Measurements from ENCODE around the gene LEKR1.

Gene LEKR1

DNA sequence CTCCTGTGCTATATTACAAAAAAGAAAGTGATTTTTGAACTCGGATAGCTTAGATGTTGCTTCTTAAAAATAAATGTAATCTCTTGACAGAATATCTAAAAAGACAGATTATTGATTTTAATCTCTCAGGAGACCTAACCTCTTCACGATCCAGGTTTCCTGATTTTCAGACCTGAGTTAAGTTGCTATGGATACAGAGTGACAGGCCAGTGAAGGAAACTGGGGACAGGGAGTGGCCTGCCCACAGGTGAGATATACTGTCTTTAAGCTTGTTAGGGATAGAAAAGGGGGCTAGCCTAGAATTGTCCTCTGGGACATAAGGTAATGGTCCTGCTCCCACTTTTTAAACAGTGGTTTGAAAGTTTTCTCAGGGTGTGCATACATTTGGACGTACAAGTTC lies 260.6 kb downstream of the LEKR1 start:
- Histone ChIP-seq H3K4me1 (ENCODE audit: control insufficient read depth, insufficient read depth, low read length) (no peaks in the 10 kb centered on the region), H3K27ac (ENCODE audit: low read length) (no peak overlapping the region), H3K4me3 (ENCODE audit: low read length) (no peak overlapping the region), H3K9me3 (ENCODE audit: control insufficient read depth, insufficient read depth, low read length) (no peaks in the 10 kb centered on the region), H3K27me3 (ENCODE audit: control insufficient read depth, insufficient read depth, low read length) (no peaks in the 10 kb centered on the region), H3K36me3 (ENCODE audit: control insufficient read depth, insufficient read depth, low read length) (no peaks in the 10 kb centered on the region)
- no CpG with 5 or more reads among the region's 3 CpGs for WGBS (ENCODE audit: insufficient coverage, insufficient read length)
- no peak for DNase-seq (ENCODE audit: low read depth, low spot score)

DNA sequence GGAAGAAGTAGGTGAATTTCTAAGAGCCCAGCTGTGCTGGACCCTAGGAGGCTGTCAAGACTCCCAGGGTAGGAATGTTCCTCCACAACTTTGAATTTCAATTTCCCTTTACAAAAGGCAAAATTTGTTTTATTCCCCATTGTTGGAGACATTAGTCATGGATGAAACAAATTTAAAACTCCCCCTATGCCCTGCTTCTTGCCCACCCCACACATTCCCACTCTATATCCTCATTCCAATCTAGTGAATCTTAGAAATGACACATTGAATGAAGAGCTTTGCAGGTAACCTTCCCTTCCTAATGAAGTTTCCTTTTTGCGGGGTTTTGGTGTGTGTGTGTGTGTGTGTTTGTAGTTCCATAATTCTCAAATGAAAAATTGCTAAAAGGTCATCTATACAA lies 261.2 kb downstream of the LEKR1 start:
- Histone ChIP-seq H3K4me1 (ENCODE audit: control insufficient read depth, insufficient read depth, low read length) (no peaks in the 10 kb centered on the region), H3K27me3 (ENCODE audit: control insufficient read depth, insufficient read depth, low read length) (no peaks in the 10 kb centered on the region), H3K27ac (ENCODE audit: low read length) (no peak overlapping the region), H3K9me3 (ENCODE audit: control insufficient read depth, insufficient read depth, low read length) (no peaks in the 10 kb centered on the region), H3K4me3 (ENCODE audit: low read length) (no peak overlapping the region), H3K36me3 (ENCODE audit: control insufficient read depth, insufficient read depth, low read length) (no peaks in the 10 kb centered on the region)
- DNase-seq (ENCODE audit: low read depth, low spot score), result no peak
- WGBS (ENCODE audit: insufficient coverage, insufficient read length), result no CpG with 5 or more reads among the region's 1 CpG

DNA sequence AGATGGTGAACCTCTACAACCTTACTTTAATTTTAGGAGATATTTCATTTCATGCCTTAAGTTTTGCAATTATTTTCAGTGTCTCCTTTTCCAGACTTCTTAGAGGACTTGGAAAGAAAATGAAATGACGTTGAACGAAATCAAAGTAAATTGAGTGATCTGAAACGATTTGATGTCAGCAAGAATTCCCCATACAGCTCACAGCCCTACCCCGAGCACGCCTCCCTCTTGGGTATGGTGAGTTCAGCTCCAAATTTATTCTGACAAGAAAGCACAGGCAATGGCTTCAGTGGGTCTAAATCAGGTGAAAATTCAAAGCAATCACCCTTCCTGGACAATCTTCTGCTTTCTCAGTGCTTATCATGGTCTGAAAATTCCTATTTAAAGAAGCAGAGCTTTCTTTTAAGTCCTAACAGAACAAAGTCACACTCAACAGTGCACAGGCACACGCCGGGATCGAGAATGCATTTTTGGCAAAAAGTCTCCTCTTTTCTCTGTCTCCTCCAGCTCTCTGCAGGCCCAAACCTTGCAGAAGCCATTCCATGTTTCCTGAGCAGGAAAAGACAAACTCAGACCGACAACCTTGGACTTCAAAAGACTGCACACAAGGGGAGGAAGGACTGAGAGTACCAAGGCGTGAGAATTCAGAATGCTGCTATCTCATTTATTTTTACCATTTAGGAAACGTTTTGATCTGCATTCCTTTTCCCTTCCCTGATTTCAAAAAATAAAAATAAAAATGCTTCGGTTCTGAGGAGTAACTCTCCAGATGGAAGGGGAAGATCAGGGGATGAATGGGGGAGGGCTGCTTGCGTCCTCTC lies 261.8 kb downstream of the LEKR1 start:
- peak overlapping the region; percentile 43; the same call in 1 of the 2 replicates for H3K4me3 ChIP-seq (ENCODE audit: low read length)
- H3K36me3 ChIP-seq (ENCODE audit: control insufficient read depth, insufficient read depth, low read length), result no peaks in the 10 kb centered on the region
- no peak overlapping the region for H3K27ac ChIP-seq (ENCODE audit: low read length)
- peaks cover 1% of the 10 kb centered on the region; the same call in 1 of the 2 replicates for H3K4me1 ChIP-seq (ENCODE audit: control insufficient read depth, insufficient read depth, low read length)
- no peak for DNase-seq (ENCODE audit: low read depth, low spot score)
- no peaks in the 10 kb centered on the region for H3K9me3 ChIP-seq (ENCODE audit: control insufficient read depth, insufficient read depth, low read length)
- no peaks in the 10 kb centered on the region for H3K27me3 ChIP-seq (ENCODE audit: control insufficient read depth, insufficient read depth, low read length)
- no CpG with 5 or more reads among the region's 13 CpGs for WGBS (ENCODE audit: insufficient coverage, insufficient read length)

DNA sequence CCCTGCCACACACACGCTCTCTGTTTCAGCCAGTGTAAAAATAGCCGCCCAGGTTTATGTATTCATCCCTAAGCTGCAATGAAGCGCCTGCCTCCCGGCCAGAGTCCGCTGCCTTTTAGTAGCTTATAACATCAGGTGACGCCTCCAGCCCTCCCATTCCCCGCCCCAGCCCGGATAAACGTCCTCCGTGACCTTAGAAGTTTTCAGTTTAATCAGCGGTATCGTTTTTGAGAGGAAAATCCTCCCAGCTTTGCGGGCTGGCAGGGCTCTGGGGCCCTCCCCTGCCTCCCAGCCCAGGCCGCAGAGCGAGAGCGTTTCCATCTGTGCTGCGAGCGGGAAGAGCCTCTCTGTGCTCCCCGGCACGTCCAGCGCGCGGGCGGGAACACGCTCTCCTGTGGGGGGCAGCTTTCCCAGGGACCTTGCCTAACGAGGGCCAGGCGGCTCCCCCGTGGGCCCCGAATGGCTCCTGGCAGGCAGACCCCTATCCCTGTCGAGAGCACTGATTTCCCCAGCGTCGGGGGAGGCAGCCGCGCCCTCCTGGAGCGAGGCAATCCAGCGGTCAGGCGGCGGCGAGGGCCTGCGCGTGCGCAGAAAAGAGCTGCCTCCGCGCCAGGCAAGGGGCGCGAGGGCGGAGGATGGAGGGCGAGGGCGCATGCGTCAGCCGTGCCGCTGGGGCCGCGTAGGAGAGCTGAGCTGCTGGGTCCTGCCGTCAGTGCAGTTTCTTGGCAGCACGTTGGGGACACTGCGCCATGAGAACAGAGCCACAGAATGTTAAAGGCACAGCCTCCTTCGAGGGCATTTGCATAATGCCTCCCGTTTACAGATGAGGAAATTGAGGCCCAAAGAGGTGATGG lies 262.7 kb downstream of the LEKR1 start:
- WGBS (ENCODE audit: insufficient coverage, insufficient read length), result no CpG with 5 or more reads among the region's 59 CpGs
- DNase-seq (ENCODE audit: low read depth, low spot score), result peak; percentile 82

DNA sequence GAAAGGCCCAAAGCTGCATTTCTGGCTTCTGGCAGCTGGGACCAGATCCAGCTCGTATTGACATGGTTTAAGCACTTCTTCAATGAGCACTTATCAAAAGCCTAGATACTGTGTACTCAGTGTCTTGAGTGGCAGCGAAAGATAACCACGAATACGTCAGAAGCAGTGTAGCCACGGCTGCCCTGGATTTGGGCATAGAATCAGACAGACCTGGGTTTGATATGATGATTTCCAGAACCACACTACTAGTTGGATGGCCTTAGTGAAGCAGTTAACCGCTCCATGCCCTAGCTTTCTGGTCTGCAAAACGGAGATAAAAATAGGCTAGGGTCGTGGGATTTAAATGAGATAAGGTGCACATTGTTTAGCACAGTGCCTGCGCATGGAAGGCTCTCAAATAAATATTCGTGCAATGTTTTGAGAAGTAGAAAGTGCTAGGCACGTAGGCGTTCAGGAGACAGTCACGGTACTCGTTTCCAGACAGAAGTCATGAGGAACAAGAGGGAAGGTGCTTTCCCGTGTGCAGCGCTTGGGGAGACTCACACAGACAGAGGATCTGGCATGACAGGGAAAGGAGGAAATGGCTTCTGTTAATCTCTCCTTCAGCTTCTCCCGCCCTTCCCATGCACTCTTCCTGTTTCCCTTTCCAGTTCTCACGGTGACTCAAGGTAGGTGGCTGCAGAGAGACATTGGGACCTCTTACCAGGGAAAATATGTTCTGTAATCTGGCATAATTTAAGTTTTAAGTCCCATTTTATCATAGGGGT lies 263.5 kb downstream of the LEKR1 start:
- Histone ChIP-seq H3K9me3 (ENCODE audit: control insufficient read depth, insufficient read depth, low read length) (no peaks in the 10 kb centered on the region), H3K4me3 (ENCODE audit: low read length) (no peak overlapping the region), H3K36me3 (ENCODE audit: control insufficient read depth, insufficient read depth, low read length) (no peaks in the 10 kb centered on the region), H3K4me1 (ENCODE audit: control insufficient read depth, insufficient read depth, low read length) (peaks cover 1% of the 10 kb centered on the region; the same call in 1 of the 2 replicates), H3K27ac (ENCODE audit: low read length) (no peak overlapping the region), H3K27me3 (ENCODE audit: control insufficient read depth, insufficient read depth, low read length) (no peaks in the 10 kb centered on the region)
- WGBS (ENCODE audit: insufficient coverage, insufficient read length), result no CpG with 5 or more reads among the region's 18 CpGs
- DNase-seq (ENCODE audit: low read depth, low spot score), result no peak

More for the DNA sequence above, 262.7 kb downstream of the LEKR1 start:
- H3K36me3 ChIP-seq (ENCODE audit: control insufficient read depth, insufficient read depth, low read length), result no peaks in the 10 kb centered on the region
- no peaks in the 10 kb centered on the region for H3K9me3 ChIP-seq (ENCODE audit: control insufficient read depth, insufficient read depth, low read length)
- no peaks in the 10 kb centered on the region for H3K27me3 ChIP-seq (ENCODE audit: control insufficient read depth, insufficient read depth, low read length)
- peaks cover 1% of the 10 kb centered on the region; the same call in 1 of the 2 replicates for H3K4me1 ChIP-seq (ENCODE audit: control insufficient read depth, insufficient read depth, low read length)
- H3K4me3 ChIP-seq (ENCODE audit: low read length), result peak overlapping the region; percentile 43; the same call in 1 of the 2 replicates
- no peak overlapping the region for H3K27ac ChIP-seq (ENCODE audit: low read length)

DNA sequence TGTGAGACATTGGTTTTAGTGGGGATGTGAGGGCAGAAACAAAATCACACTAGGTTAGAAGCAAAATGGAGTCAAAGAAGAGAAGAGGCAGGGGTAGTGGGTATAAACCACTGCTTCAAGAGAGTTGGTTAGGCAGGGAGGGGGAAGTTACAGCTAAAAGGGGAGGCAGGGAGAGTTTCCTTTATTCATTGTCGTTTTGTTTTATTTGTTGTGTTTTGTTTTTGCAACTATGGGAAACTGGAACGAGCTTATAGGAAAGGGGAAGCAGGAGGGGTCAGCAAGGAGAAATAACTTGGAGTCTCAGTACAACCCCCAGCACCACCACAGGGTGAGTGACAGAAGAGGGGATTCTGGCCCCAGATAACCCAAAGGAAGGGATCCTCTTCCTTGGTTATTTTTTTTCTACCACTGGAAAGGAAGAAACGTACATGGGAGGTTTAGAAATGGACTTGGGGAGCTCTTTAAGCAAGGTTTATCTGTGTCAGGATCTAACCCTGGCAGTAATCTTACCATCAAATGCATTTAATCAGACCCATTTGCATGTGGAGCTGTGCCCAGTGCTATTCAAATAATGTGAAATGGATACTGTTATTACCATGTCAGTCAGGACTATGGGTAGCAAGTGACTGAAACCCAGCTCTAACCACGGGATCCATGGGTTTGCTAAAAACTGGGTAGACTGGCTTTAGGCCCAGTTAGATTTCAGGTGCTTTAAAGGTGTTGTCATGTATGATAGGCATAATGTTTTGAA lies 265.1 kb downstream of the LEKR1 start:
- Histone ChIP-seq H3K27me3 (ENCODE audit: control insufficient read depth, insufficient read depth, low read length) (no peaks in the 10 kb centered on the region), H3K4me1 (ENCODE audit: control insufficient read depth, insufficient read depth, low read length) (peaks cover 1% of the 10 kb centered on the region; the same call in 1 of the 2 replicates), H3K36me3 (ENCODE audit: control insufficient read depth, insufficient read depth, low read length) (no peaks in the 10 kb centered on the region), H3K4me3 (ENCODE audit: low read length) (no peak overlapping the region), H3K27ac (ENCODE audit: low read length) (no peak overlapping the region), H3K9me3 (ENCODE audit: control insufficient read depth, insufficient read depth, low read length) (no peaks in the 10 kb centered on the region)
- no CpG with 5 or more reads among the region's 4 CpGs for WGBS (ENCODE audit: insufficient coverage, insufficient read length)
- DNase-seq (ENCODE audit: low read depth, low spot score), result no peak

DNA sequence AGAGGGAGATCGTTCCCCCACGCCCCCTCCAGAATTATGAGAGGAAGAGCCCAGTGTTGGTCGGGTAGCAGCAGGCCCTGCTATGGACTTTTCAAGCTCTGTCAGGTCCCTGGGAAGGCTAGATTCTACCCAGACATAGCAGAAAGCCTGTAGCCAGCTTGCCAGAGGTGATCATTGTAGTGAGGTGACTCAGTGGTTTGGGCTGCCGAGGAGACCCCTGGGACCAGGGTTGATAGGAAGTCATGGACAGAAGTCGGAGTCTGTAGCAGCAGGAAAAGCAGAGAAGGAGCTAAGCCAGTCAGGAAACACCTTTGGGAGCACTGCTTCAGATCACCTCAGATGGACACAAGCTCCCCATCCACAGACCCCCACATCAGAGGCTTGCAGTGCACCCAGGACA lies 266.1 kb downstream of the LEKR1 start:
- Histone ChIP-seq H3K4me1 (ENCODE audit: control insufficient read depth, insufficient read depth, low read length) (peaks cover 1% of the 10 kb centered on the region; the same call in 1 of the 2 replicates), H3K27ac (ENCODE audit: low read length) (no peak overlapping the region), H3K4me3 (ENCODE audit: low read length) (no peak overlapping the region), H3K27me3 (ENCODE audit: control insufficient read depth, insufficient read depth, low read length) (no peaks in the 10 kb centered on the region), H3K9me3 (ENCODE audit: control insufficient read depth, insufficient read depth, low read length) (no peaks in the 10 kb centered on the region), H3K36me3 (ENCODE audit: control insufficient read depth, insufficient read depth, low read length) (no peaks in the 10 kb centered on the region)
- no peak for DNase-seq (ENCODE audit: low read depth, low spot score)
- no CpG with 5 or more reads among the region's 5 CpGs for WGBS (ENCODE audit: insufficient coverage, insufficient read length)

DNA sequence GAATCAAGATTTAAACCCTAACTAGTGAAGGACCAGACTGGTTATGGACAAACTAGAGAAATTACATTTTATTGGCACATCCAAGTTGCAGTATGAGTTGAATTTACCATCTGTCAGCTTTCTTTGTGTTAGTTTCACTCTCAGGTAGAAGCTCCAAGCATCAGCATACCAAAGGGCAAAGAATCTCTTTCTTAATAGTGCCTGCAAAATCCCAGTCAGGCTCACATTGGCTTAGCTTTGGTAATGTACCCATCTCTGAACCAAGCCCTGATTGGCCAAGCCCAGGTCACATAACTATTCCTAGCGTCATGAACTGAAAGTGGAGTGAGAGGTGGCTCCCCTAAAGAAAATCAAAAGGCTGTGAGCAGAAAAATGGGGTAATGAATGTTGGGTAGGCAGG lies 266.9 kb downstream of the LEKR1 start:
- Histone ChIP-seq H3K36me3 (ENCODE audit: control insufficient read depth, insufficient read depth, low read length) (no peaks in the 10 kb centered on the region), H3K27ac (ENCODE audit: low read length) (no peak overlapping the region), H3K27me3 (ENCODE audit: control insufficient read depth, insufficient read depth, low read length) (no peaks in the 10 kb centered on the region), H3K4me3 (ENCODE audit: low read length) (no peak overlapping the region), H3K4me1 (ENCODE audit: control insufficient read depth, insufficient read depth, low read length) (peaks cover 1% of the 10 kb centered on the region; the same call in 1 of the 2 replicates), H3K9me3 (ENCODE audit: control insufficient read depth, insufficient read depth, low read length) (no peaks in the 10 kb centered on the region)
- no CpG with 5 or more reads among the region's 1 CpG for WGBS (ENCODE audit: insufficient coverage, insufficient read length)
- DNase-seq (ENCODE audit: low read depth, low spot score), result no peak

DNA sequence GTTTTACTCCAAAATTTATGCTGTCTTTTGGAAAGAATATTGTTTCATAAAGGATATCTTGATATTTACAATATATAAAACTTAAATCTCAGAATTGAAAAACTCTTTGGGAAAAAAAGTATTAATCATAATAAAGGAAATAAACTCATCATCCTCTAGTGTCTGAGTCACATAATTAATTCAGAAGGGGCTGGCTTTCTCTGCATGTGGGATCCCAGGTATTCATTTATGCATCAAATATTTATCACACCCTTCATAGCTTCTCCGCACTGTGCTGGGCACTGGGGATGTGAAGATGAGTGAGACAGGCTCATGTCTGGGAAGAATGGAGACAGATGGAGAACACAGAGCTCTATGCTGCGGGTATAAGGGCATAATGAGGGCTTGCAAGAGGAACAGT lies 268.1 kb downstream of the LEKR1 start:
- WGBS (ENCODE audit: insufficient coverage, insufficient read length), result no CpG with 5 or more reads among the region's 2 CpGs
- no peaks in the 10 kb centered on the region for H3K27me3 ChIP-seq (ENCODE audit: control insufficient read depth, insufficient read depth, low read length)
- no peaks in the 10 kb centered on the region for H3K36me3 ChIP-seq (ENCODE audit: control insufficient read depth, insufficient read depth, low read length)
- H3K27ac ChIP-seq (ENCODE audit: low read length), result no peak overlapping the region
- H3K4me3 ChIP-seq (ENCODE audit: low read length), result no peak overlapping the region
- DNase-seq (ENCODE audit: low read depth, low spot score), result no peak
- H3K9me3 ChIP-seq (ENCODE audit: control insufficient read depth, insufficient read depth, low read length), result no peaks in the 10 kb centered on the region
- peaks cover 1% of the 10 kb centered on the region; the same call in 1 of the 2 replicates for H3K4me1 ChIP-seq (ENCODE audit: control insufficient read depth, insufficient read depth, low read length)

Measured in iPS DF 6.9 (cell line).